Measurements from ENCODE around the gene EDEM2. TPM values are rescaled to one million over a fixed set of nuclear protein-coding genes. Genes with fewer than 3 reads are reported as not detected.

EDEM2 gene
- total and polyA plus RNA-seq, 2 of the 13 experiments (the other 11 are each of a cell fraction or from before 2014, with no cell fraction given): 33.1 to 46.9 TPM

DNA sequence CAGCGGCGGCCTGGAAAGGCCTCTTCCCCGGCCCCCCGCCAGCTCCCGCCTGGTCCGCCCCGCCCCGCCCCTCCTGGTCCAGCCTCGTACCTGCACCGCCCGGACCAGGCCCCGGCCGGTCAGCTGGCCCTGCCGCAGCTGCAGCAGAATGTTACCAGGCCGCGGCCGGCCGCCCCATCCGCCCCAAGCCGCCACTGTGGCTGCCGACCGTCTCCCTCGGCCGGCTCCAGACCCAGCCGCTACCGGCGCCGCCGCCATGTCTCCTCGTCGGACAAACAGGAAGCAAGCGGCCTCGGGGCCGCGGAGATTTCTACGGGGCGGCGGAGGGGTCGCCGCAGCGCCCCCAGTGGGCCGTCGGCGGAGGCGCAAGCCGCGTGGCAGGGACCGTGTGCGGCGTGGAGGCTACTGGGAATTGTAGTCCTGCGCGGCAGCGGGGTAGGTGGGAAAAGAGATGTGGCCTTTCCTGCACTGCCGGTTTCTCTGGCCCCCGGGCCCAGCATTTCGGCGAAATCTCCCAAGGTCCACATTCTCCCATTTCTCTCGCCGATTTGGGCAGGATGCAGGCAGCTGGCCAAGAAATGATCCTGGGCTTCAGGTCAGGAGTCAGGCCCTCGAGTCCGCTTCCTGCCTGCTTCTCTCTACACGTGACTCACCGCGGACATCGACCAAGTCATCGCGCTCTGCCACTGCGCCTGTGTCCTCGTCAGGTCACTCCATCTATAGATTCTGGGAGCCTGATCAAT, 54.4 kb downstream of the EDEM2 start, which contains the start of gene TRPC4AP (continued):
- TF ChIP-seq, protein P1, sequence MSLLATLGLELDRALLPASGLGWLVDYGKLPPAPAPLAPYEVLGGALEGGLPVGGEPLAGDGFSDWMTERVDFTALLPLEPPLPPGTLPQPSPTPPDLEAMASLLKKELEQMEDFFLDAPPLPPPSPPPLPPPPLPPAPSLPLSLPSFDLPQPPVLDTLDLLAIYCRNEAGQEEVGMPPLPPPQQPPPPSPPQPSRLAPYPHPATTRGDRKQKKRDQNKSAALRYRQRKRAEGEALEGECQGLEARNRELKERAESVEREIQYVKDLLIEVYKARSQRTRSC (CRISPR knock-in tag; IDR thresholded peaks at IDR 0.05; ENCODE audit: low read depth): peak; percentile 97
- TF ChIP-seq POLR2A (IDR thresholded peaks at IDR 0.05; ENCODE audit: insufficient read depth in 1 of 2, low read depth in 2 of 2, low read length in 2 of 2): peak; percentile 82 to 85
- TF ChIP-seq TAF15 (IDR thresholded peaks at IDR 0.05; ENCODE audit: low read depth, low read length, poor library complexity, severe bottlenecking): peak; percentile 99
- no peak for TF ChIP-seq ARNT (IDR thresholded peaks at IDR 0.05)
- TF ChIP-seq SOX6 (IDR thresholded peaks at IDR 0.05): no peak
- peak; percentile 76 for TF ChIP-seq SOX6 (CRISPR knock-in tag; IDR thresholded peaks at IDR 0.05)
- no peak for TF ChIP-seq MAFF (IDR thresholded peaks at IDR 0.05; ENCODE audit: low read depth, low read length)
- peak; percentile 94 for TF ChIP-seq KMT2B (CRISPR knock-in tag; IDR thresholded peaks at IDR 0.05)
- peak; percentile 77 for TF ChIP-seq ZNF770 (CRISPR knock-in tag; IDR thresholded peaks at IDR 0.05)
- peak; percentile 88 for TF ChIP-seq ZNF616 (CRISPR knock-in tag; IDR thresholded peaks at IDR 0.05; ENCODE audit: low read depth)
- TF ChIP-seq BATF2 (CRISPR knock-in tag; IDR thresholded peaks at IDR 0.05): peak; percentile 88
- no peak; the same call in 1 of the 2 replicates for TF ChIP-seq SAFB2 (CRISPR knock-in tag; IDR thresholded peaks at IDR 0.05; ENCODE audit: borderline replicate concordance, low read depth)
- TF ChIP-seq, protein P2, sequence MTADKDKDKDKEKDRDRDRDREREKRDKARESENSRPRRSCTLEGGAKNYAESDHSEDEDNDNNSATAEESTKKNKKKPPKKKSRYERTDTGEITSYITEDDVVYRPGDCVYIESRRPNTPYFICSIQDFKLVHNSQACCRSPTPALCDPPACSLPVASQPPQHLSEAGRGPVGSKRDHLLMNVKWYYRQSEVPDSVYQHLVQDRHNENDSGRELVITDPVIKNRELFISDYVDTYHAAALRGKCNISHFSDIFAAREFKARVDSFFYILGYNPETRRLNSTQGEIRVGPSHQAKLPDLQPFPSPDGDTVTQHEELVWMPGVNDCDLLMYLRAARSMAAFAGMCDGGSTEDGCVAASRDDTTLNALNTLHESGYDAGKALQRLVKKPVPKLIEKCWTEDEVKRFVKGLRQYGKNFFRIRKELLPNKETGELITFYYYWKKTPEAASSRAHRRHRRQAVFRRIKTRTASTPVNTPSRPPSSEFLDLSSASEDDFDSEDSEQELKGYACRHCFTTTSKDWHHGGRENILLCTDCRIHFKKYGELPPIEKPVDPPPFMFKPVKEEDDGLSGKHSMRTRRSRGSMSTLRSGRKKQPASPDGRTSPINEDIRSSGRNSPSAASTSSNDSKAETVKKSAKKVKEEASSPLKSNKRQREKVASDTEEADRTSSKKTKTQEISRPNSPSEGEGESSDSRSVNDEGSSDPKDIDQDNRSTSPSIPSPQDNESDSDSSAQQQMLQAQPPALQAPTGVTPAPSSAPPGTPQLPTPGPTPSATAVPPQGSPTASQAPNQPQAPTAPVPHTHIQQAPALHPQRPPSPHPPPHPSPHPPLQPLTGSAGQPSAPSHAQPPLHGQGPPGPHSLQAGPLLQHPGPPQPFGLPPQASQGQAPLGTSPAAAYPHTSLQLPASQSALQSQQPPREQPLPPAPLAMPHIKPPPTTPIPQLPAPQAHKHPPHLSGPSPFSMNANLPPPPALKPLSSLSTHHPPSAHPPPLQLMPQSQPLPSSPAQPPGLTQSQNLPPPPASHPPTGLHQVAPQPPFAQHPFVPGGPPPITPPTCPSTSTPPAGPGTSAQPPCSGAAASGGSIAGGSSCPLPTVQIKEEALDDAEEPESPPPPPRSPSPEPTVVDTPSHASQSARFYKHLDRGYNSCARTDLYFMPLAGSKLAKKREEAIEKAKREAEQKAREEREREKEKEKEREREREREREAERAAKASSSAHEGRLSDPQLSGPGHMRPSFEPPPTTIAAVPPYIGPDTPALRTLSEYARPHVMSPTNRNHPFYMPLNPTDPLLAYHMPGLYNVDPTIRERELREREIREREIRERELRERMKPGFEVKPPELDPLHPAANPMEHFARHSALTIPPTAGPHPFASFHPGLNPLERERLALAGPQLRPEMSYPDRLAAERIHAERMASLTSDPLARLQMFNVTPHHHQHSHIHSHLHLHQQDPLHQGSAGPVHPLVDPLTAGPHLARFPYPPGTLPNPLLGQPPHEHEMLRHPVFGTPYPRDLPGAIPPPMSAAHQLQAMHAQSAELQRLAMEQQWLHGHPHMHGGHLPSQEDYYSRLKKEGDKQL (CRISPR knock-in tag; IDR thresholded peaks at IDR 0.05; ENCODE audit: low read depth): peak; percentile 19; the same call in 1 of the 2 replicates
- peak; percentile 47 for TF ChIP-seq CBX1 (IDR thresholded peaks at IDR 0.05; ENCODE audit: low read depth)
- TF ChIP-seq RFXANK (CRISPR knock-in tag; IDR thresholded peaks at IDR 0.05): peak; percentile 61; the same call in 1 of the 2 replicates
- no peak for TF ChIP-seq RFX5 (IDR thresholded peaks at IDR 0.05; ENCODE audit: low read depth, low read length)
- TF ChIP-seq TFE3 (CRISPR knock-in tag; IDR thresholded peaks at IDR 0.05): peak; percentile 95
- TF ChIP-seq ELF3 (CRISPR knock-in tag; IDR thresholded peaks at IDR 0.05): peak; percentile 98
- peak; percentile 88; the same call in 1 of the 2 replicates for TF ChIP-seq ZNF446 (CRISPR knock-in tag; IDR thresholded peaks at IDR 0.05)
- TF ChIP-seq TSC22D2 (CRISPR knock-in tag; IDR thresholded peaks at IDR 0.05; ENCODE audit: borderline replicate concordance): peak; percentile 86; the same call in 1 of the 2 replicates

All from HepG2 (cell line).